T follicular helper cell (primary cell): ENCODE data around the gene RNF130.

ENCODE experiments used
- DNase-seq: peaks from one replicate; pipeline ENCODE4 v3.0.0-alpha.2; 2020; ENCODE audit warnings: low read depth

The RNF130 gene

GRCh38 chr5:180056153-180056552, 15.4 kb downstream of the RNF130 start:
- no peak for DNase-seq

DNA sequence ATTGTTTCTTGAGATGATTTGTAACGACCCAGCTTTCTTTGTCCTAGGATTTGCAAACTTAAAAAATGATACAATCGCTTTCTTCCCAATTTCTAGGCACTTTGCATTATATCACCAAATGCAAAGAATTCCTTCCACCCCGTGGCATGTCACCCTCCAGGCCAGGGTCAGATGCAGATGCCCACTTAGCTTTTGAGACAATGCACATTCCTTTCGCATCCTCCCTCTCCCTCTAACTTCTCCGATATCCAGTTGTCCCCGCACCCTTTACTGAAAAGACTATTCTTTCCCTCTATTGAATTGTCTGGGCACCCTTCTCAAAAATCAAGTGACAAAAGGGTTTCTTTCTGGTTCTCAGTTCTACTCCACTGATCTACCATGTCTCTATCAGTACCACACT, 17.3 kb downstream of the RNF130 start:
- DNase-seq: no peak

- no peak for DNase-seq
Observed at GRCh38 chr5:180053061-180053602, 18.4 kb downstream of the RNF130 start.

DNA sequence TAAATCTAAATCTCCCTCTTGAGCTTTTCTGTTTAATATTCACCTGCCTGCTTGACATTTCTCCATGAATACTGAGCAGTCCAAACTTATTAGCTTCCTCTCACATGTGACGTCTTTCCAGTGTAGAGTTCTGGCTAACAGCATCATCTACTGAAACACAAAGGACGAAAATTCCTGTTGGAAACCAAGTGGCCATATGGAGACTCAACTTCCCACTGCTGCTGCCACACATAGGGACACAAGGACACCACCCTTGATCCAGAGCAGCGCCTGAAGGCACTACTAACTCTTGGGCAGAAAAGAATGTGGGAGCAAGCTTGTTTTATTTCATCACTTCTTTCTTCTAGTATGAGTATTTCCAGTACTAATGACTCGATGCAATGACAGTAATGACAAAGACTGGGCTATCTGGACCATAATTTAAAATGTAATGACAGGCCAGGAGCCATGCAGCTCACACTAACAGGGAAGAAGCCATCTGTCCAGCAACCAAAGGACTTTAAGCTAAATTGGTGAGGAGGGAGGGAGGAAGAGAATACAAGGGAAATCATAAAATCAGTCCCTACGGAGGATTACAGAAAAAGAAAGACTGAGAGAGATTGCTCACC, 19.2 kb downstream of the RNF130 start:
- DNase-seq: no peak

- DNase-seq: no peak
Observed at GRCh38 chr5:180050121-180050940, 21.2 kb downstream of the RNF130 start.

GRCh38 chr5:180049185-180049548, 22.4 kb downstream of the RNF130 start:
- no peak for DNase-seq

GRCh38 chr5:180047667-180048066, 23.9 kb downstream of the RNF130 start:
- DNase-seq: no peak

- no peak for DNase-seq
Observed at GRCh38 chr5:180046656-180047055, 24.9 kb downstream of the RNF130 start.

GRCh38 chr5:180045889-180046499, 25.6 kb downstream of the RNF130 start:
- DNase-seq: no peak

- no peak for DNase-seq
Observed at GRCh38 chr5:180043377-180043776, 28.2 kb downstream of the RNF130 start.

GRCh38 chr5:180041301-180042274, 30.0 kb downstream of the RNF130 start:
- DNase-seq: no peak

DNA sequence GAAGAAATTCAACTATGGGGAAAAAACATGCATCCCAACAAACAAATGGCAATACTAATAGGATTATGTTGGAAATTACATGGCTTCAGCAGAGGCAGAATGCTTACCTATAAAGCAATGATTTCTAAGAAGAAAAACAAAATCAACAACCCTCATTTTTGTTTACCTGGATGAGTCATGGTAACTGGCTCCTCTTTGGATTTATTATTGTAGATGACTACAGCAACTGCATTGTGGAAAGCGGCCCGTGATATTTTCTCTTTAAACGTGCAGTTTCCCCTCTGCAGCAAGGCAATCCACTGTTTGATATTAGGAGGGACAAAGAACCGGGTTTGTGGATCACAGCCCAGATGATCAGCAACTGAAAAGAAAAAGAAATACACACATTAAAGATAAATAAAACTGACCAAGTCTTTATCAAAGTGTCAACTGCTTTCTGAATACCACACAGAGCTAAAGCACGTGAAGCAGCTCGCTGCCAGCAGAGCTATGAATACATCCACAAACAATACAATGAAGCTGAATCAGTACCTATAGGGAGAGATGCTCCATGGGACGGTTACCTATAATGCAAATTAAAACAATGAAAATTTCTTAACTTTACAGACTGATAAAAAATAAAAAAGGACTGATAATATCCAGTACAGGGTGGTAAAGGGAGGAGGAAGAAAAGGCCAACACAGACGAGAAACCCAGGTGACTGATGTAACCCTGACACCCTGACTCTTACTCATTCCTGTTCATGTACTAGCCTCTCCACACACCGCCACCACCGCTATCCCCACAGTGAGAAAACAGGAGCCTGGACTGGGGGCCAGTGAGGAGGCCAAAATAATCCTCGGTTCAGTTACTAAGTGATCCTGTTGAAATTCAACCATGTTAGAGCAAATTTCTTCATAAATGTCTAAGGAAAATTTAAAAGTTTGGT, 31.0 kb downstream of the RNF130 start:
- no peak for DNase-seq

DNA sequence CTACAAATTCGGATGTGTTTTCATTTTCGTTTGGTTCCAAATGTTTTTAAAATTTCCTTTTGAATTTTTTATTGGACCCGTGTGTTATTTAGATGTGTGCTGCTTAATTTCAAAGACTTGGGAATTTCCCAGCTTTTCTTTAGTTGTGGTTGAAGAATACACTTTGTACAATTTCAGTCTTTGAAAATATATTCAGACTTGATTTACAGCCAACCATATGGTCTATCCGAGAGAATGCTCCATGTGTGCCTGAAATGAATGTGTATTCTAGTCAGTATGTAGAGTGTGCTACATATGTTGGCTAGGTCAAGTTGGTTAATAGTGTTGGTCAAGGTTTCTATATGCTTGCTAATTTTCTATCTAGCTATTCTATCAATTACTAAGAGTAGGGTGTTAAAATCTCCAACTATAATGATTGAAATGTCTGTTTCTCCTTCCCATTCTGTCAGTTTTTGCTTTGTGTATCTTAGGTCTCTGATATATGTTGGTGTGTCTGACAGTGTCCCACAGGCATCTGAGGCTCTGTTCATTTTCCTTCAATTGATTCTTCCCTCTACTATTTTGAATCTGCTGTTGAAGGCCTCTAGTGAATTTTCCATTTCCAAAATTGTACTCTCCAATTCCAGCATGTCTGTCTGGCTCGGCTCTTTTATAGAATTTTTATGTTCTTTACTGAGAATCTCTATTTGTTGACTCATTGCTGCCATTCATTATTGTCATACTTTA, 36.2 kb downstream of the RNF130 start:
- DNase-seq: no peak

DNA sequence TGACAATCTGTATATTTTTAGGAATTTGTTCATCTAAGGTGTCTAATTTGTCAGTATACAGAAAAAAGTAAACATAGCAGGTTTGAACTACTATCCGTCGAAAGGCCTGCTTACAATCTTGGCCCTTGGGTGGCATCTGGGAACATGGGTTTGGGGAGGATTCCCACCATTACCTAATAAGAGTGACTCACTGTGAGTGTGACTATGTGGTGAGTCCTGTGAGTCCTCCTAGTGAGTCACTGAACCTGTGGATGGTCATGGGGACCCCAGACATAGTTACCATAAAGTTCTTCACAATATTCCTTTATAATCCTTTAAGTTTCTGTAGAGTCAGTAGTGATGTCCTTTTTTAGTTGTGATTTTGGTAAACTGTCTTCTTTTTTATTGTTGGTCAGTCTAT, 37.0 kb downstream of the RNF130 start:
- no peak for DNase-seq

DNA sequence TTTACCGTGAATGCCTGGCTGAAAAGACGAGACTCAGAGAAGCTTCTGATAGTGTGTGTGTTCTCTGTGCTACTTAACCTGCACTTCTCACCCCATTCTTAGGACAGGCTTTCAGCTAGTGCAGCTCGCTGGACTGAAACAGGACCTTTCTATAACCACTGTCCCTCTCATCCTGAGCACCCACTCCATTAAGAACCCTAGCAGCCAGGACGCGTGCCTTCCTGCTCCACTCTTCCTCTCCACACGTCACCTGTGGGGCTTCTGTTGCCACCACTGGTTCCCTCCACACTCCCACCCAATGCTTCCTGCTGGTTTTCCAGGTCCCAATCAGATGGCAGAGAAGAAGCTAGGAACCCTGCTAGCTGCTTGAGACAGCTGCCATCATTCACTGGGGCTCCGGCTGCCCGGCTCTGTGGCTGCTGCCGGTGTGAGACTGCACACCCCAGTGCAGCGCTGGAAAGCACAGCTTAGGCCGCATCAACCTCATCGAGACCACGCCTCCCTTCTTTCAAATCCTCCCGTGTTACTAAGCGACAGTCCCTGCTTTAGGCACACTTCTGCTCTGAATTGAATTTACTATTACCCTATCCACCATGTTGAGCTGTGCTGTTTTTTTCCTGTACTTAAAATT, 44.0 kb downstream of the RNF130 start:
- no peak for DNase-seq

DNA sequence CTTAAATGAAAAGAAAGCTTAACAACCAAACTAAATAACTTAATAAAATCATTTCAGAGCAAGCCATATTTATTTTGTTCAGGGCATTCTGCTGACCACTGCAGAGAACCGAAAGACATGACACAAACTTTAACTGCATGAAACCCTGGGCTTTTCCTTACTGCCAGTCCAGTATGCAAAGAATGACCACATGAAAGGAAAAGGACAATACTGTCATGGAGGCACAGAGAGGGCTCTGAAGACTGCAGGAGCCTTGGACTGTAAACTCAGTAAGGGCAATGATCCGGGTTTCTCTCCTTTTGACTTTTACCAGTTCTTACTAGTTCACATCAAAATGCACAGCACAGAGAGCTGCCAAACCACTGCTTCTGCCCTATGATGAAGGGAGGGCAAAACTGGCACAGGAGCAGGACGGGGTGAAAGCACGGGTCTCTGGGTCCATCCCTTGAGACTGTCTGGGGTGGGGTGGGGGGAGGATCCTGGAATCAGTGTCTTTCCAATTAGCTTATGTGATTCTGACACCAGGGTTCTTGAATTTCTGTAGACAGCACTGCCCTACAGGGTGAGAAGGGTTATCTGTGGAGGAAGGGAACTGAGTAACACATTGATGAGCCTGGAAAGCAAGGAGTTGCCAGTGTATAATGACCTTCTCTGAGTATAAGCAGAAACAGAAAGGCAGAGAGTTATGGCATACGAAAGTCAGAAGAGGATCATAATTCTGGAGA, 44.7 kb downstream of the RNF130 start:
- DNase-seq: no peak

DNA sequence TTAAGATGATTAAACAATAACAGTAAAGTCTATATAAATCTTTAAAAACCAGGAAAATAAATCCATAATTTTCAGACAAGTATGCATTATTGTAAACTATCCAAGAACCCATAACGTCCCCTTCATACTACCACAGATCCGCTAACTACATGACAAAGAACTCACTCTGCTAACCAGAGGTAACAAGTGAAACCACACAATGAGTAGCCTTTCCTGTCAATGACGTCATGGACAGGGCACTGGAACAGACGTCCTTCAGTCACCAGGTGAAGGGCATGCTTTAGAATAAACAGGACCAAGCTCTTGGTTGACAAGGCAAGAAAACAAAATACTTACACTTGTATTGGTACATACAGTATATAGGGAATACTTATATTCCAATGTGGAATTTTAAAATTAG, 45.2 kb downstream of the RNF130 start:
- DNase-seq: no peak

GRCh38 chr5:180021900-180022299, 49.7 kb downstream of the RNF130 start:
- no peak for DNase-seq

GRCh38 chr5:180020176-180020575, 51.4 kb downstream of the RNF130 start:
- DNase-seq: no peak
